H9 (cell line): Measurements from ENCODE around the gene GLP2R. TPM values are rescaled to one million over a fixed set of nuclear protein-coding genes. Genes with fewer than 3 reads are reported as not detected.
A peak's percentile ranks its signal among the peaks of the same experiment; 100 is the strongest.

Experiments
- DNase-seq: peaks from one replicate; pipeline ENCODE4 v3.0.0-alpha.2; 2017
- H2AFZ ChIP-seq: one replicate; pipeline ENCODE4 v1.6.1; 2013; ENCODE audit warnings: mild to moderate bottlenecking, low read length, control low read depth, moderate library complexity
- H2AK5ac ChIP-seq: 2 replicates; pipeline ENCODE4 v1.6.1; 2013; ENCODE audit warnings: low read length, control low read depth, mixed read lengths; ENCODE audit not compliant: insufficient read length
- H2BK120ac ChIP-seq: one replicate; pipeline ENCODE4 v1.6.1; 2013; ENCODE audit warnings: low read depth, mild to moderate bottlenecking, low read length, control low read depth, inconsistent platforms; ENCODE audit not compliant: poor library complexity, severe bottlenecking
- H2BK12ac ChIP-seq: 2 replicates; pipeline ENCODE4 v1.6.1; 2013; ENCODE audit warnings: low read length, control low read depth, mixed read lengths, low read depth; ENCODE audit not compliant: insufficient read length
- H2BK15ac ChIP-seq: 2 replicates; pipeline ENCODE4 v1.6.1; 2013; ENCODE audit warnings: low read depth, low read length, control low read depth
- H2BK20ac ChIP-seq: one replicate; pipeline ENCODE4 v1.6.1; 2013; ENCODE audit warnings: low read depth, mild to moderate bottlenecking, low read length, control low read depth, inconsistent platforms; ENCODE audit not compliant: poor library complexity, severe bottlenecking
- H2BK5ac ChIP-seq: 2 replicates; pipeline ENCODE4 v1.6.1; 2013; ENCODE audit warnings: low read length, control low read depth, mixed read lengths; ENCODE audit not compliant: insufficient read length
- H3K14ac ChIP-seq: 2 replicates; pipeline ENCODE4 v1.6.1; 2013; ENCODE audit warnings: low read length, control low read depth; ENCODE audit not compliant: insufficient read depth
- H3K18ac ChIP-seq: 2 replicates; pipeline ENCODE4 v1.6.1; 2013; ENCODE audit warnings: low read depth, mild to moderate bottlenecking, mixed read lengths, low read length, control low read depth; ENCODE audit not compliant: insufficient read length
- H3K23ac ChIP-seq: 2 replicates; pipeline ENCODE4 v1.6.1; 2013; ENCODE audit warnings: low read length, control low read depth, mixed read lengths, low read depth; ENCODE audit not compliant: insufficient read length
- H3K23me2 ChIP-seq: 2 replicates; pipeline ENCODE4 v1.6.1; 2013; ENCODE audit warnings: low read depth, mild to moderate bottlenecking, mixed read lengths, low read length, control low read depth; ENCODE audit not compliant: insufficient read length, poor library complexity, severe bottlenecking
- H3K27ac ChIP-seq: 2 replicates; pipeline ENCODE4 v1.5.1; 2013; ENCODE audit warnings: low read length, control low read depth, mixed read lengths, low read depth; ENCODE audit not compliant: insufficient read length
- H3K27me3 ChIP-seq: 2 replicates; pipeline ENCODE4 v1.6.1; 2013; ENCODE audit warnings: low read length, control low read depth, inconsistent platforms; ENCODE audit not compliant: insufficient read depth
- H3K4ac ChIP-seq: 2 replicates; pipeline ENCODE4 v1.6.1; 2013; ENCODE audit warnings: low read depth, mild to moderate bottlenecking, control low read depth, inconsistent platforms, low read length, moderate library complexity
- H3K4me1 ChIP-seq: 2 replicates; pipeline ENCODE4 v1.6.1; 2013; ENCODE audit warnings: low read length, control low read depth, inconsistent platforms; ENCODE audit not compliant: insufficient read depth
- H3K4me2 ChIP-seq: 2 replicates; pipeline ENCODE4 v1.6.1; 2013; ENCODE audit warnings: low read length, control low read depth, mixed read lengths; ENCODE audit not compliant: insufficient read length, insufficient read depth
- H3K56ac ChIP-seq: 2 replicates; pipeline ENCODE4 v1.6.1; 2013; ENCODE audit warnings: low read depth, mild to moderate bottlenecking, mixed read lengths, low read length, control low read depth; ENCODE audit not compliant: insufficient read length
- H3K79me1 ChIP-seq: 2 replicates; pipeline ENCODE4 v1.6.1; 2013; ENCODE audit warnings: low read depth, mild to moderate bottlenecking, moderate library complexity, low read length, control low read depth, inconsistent platforms; ENCODE audit not compliant: insufficient read depth, poor library complexity, severe bottlenecking
- H3K79me2 ChIP-seq: 2 replicates; pipeline ENCODE4 v1.6.1; 2013; ENCODE audit warnings: low read length, control low read depth, inconsistent platforms; ENCODE audit not compliant: insufficient read depth
- H3K9ac ChIP-seq: 2 replicates; pipeline ENCODE4 v1.6.1; 2013; ENCODE audit warnings: low read length, control low read depth, mixed read lengths; ENCODE audit not compliant: insufficient read length; ENCODE audit errors: extremely low read depth
- H3K9me3 ChIP-seq: one replicate; pipeline ENCODE4 v1.6.1; 2013; ENCODE audit warnings: low read depth, low read length, inconsistent platforms; ENCODE audit not compliant: control insufficient read depth
- H3T11ph ChIP-seq: one replicate; pipeline ENCODE4 v1.6.1; 2013; ENCODE audit warnings: mild to moderate bottlenecking, low read length, control low read depth, inconsistent platforms
- H4K20me1 ChIP-seq: one replicate; pipeline ENCODE4 v1.6.1; 2013; ENCODE audit not compliant: control insufficient read depth, insufficient read length, insufficient read depth
- H4K5ac ChIP-seq: 2 replicates; pipeline ENCODE4 v1.6.1; 2013; ENCODE audit warnings: low read depth, mild to moderate bottlenecking, mixed read lengths, low read length, control low read depth; ENCODE audit not compliant: insufficient read length
- H4K8ac ChIP-seq: replicated peaks from 2 replicates; pipeline ENCODE4 v1.6.1; 2013; ENCODE audit warnings: low read length, control low read depth, mixed read lengths, low read depth; ENCODE audit not compliant: insufficient read length
- H4K91ac ChIP-seq: 2 replicates; pipeline ENCODE4 v1.6.1; 2013; ENCODE audit warnings: low read depth, mild to moderate bottlenecking, moderate library complexity, mixed read lengths, low read length, control low read depth; ENCODE audit not compliant: insufficient read length
- H3K27ac Mint-ChIP-seq, 3 experiments: 2 replicates in 2 of 3; 3 replicates in 1 of 3; pipeline ENCODE4 v1.8.0; 2020 to 2021; ENCODE audit warnings: mixed read lengths in 3 of 3, mild to moderate bottlenecking in 1 of 3, moderate library complexity in 1 of 3
- H3K27me3 Mint-ChIP-seq: 2 replicates; pipeline ENCODE4 v1.8.0; 2021; ENCODE audit warnings: low read depth, mild to moderate bottlenecking, moderate library complexity, mixed read lengths
- H3K36me3 Mint-ChIP-seq, 3 experiments: 2 replicates in 2 of 3; 3 replicates in 1 of 3; pipeline ENCODE4 v1.8.0; 2020 to 2021; ENCODE audit warnings: low read depth in 3 of 3, mixed read lengths in 3 of 3; ENCODE audit not compliant: insufficient read depth in 1 of 3
- H3K4me1 Mint-ChIP-seq, 2 experiments: 2 replicates each; pipeline ENCODE4 v1.8.0; 2020; ENCODE audit warnings: mixed read lengths in 2 of 2
- H3K4me3 Mint-ChIP-seq, 2 experiments: 2 replicates in 1 of 2; 3 replicates in 1 of 2; pipeline ENCODE4 v1.8.0; 2020 to 2021; ENCODE audit warnings: mild to moderate bottlenecking in 2 of 2, mixed read lengths in 2 of 2, moderate library complexity in 1 of 2
- H3K9me3 Mint-ChIP-seq, 2 experiments: 2 replicates in 1 of 2; 3 replicates in 1 of 2; pipeline ENCODE4 v1.8.0; 2020; ENCODE audit warnings: mild to moderate bottlenecking in 2 of 2, mixed read lengths in 2 of 2, moderate library complexity in 1 of 2
- WGBS: extraction: QIAGEN DNeasy Blood & Tissue Kit; methylation state at CpG from one replicate; pipeline ENCODE4 v1.1.7; 2013; ENCODE audit warnings: missing lambda C conversion rate, low lambda C conversion rate, mixed read lengths; ENCODE audit not compliant: insufficient read length; ENCODE audit errors: extremely low coverage; 5-methylcytosine and 5-hydroxymethylcytosine counted together
- total RNA-seq: library from RNA; stranded (reverse); gene quantifications from 2 replicates; pipeline ENCODE4 v1.2.1, GENCODE V29; 2021
- TF ChIP-seq, protein P1 (sequence below): fragments of 200-600 bp; sonication (generic); conservative IDR thresholded peaks from 3 replicates; pipeline ENCODE4 v1.8.0; 2021; ENCODE audit warnings: antibody characterized with exemption, mild to moderate bottlenecking

GLP2R gene
- total RNA-seq, 1 experiment from 2014 or later = not detected

DNA sequence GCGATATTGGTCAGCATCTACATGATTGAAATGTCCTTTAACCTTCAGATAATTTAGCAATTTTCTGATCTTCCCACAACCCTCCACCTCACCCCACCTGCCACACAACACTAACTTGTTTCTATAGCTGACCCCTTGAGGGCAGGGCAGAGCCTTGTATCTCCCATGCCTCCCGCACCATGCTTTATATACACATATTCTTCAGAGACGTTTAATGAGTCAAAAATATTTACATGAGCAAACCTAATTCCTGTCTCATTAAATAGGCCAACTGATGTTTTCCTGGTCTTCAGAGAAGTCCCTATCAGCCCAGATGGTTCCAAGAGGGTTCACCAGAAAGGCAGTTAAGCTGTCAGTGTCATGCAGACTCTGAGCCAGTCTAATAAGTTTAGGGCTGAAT lies 27.7 kb upstream of the GLP2R start:
- Histone ChIP-seq H3K56ac (no peak overlapping the region), H3K9ac (no peak overlapping the region), H2BK5ac (no peak overlapping the region), H4K5ac (no peak overlapping the region), H2BK12ac (no peak overlapping the region), H3K14ac (no peak overlapping the region), H4K8ac (no peak overlapping the region), H2BK20ac (no peak overlapping the region), H3K4me1 (no peaks in the 10 kb centered on the region), H3K79me1 (no peaks in the 10 kb centered on the region), H3K79me2 (no peaks in the 10 kb centered on the region), H3K27me3 (no peaks in the 10 kb centered on the region), H2AK5ac (no peak overlapping the region), H3K23ac (no peak overlapping the region), H3K4ac (no peak overlapping the region), H3T11ph (no peak overlapping the region), H2AFZ (no peak overlapping the region), H4K91ac (no peak overlapping the region), H3K18ac (no peak overlapping the region), H3K4me2 (no peak overlapping the region), H3K23me2 (no peaks in the 10 kb centered on the region), H3K9me3 (no peaks in the 10 kb centered on the region), H4K20me1 (no peaks in the 10 kb centered on the region), H2BK120ac (no peak overlapping the region), H2BK15ac (no peak overlapping the region), H3K27ac (no peak overlapping the region)
- Mint-ChIP-seq H3K27me3 (peaks cover 7% of the 10 kb centered on the region), H3K36me3 (no peaks in the 10 kb centered on the region), H3K27ac (no peak overlapping the region), H3K9me3 (no peaks in the 10 kb centered on the region), H3K4me3 (no peak overlapping the region), H3K4me1 (no peaks in the 10 kb centered on the region)
- DNase-seq = no peak
- no CpG with 5 or more reads among the region's 3 CpGs for WGBS
- TF ChIP-seq, protein P1, sequence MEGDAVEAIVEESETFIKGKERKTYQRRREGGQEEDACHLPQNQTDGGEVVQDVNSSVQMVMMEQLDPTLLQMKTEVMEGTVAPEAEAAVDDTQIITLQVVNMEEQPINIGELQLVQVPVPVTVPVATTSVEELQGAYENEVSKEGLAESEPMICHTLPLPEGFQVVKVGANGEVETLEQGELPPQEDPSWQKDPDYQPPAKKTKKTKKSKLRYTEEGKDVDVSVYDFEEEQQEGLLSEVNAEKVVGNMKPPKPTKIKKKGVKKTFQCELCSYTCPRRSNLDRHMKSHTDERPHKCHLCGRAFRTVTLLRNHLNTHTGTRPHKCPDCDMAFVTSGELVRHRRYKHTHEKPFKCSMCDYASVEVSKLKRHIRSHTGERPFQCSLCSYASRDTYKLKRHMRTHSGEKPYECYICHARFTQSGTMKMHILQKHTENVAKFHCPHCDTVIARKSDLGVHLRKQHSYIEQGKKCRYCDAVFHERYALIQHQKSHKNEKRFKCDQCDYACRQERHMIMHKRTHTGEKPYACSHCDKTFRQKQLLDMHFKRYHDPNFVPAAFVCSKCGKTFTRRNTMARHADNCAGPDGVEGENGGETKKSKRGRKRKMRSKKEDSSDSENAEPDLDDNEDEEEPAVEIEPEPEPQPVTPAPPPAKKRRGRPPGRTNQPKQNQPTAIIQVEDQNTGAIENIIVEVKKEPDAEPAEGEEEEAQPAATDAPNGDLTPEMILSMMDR = peak; percentile 22; the same call in 1 of the 3 replicates
